ENCODE data around the gene PMM1.
"Not testable (repeated sequence)": the region's sequence is repeated elsewhere in the genome, so short reads cannot be mapped to it uniquely, and the experiment has no call there.

PMM1 gene

DNA sequence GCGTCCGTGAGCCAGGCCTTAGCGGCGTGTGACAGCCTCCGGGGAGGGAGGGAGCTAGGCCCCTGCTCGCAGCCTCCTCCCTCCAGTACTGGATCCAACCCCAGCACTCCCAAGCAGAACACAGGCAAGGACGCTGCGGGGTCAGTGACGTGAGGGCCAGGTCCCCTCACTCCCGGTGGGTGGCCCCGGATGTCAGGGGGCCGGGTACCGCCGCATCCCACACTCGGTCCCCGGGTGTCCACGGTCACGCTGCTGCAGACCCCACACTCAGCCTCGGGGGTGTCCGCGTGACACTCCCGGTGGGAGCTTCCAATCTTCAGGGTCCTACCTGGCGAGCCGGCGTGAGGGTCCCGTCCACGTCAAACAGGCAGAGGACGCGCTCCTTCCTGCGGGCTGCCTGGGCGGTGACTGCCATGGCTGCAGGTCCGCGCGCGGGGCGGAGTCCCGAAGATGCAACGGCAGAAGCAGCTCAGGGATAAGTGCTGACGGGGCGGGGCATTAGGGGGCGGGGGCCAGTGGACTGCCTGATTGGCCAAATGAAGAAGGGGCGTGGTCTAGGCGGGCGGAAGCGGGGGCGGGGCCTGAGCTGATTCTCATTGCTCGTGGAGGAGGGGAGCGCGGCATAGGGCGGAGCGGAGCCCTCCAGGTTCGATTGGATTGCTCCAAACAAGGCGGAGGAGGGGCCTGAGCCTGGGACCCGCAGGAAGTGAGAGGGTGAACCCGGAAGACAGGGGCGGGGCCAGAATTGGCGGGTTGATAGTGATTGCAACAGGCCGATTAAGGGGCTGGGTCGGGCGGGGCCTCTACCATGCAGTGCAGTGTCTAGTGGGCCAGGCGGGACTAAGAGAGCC, at the start of gene PMM1:
Gene PMM1, minus strand, starts transcription at position 450 of the 851 bp plus-strand sequence. Its CDS starts 35 bp downstream, at position 415.
- DNase-seq (ENCODE audit: low read depth in 2 of 2), result peak; percentile 100

DNA sequence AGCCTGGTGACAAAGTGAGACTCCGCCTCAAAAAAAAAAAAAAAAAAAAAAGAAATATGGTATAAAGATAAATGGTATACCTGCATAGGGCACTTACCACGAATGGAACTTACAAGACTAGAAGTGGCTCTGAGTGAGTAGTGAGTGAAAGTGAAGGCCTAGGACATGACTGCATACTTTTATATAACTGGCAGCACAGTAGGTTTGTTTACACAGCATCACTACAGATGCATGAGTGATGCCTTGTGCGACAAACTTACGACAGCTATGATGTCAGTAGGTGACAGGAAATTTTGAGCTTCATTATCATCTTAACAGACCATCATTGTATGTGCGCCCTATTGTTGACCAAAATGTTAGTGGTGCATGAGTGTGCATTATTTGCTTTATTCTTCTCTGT, 49.1 kb upstream of the PMM1 start:
- no peak for DNase-seq (ENCODE audit: low read depth in 2 of 2)

DNA sequence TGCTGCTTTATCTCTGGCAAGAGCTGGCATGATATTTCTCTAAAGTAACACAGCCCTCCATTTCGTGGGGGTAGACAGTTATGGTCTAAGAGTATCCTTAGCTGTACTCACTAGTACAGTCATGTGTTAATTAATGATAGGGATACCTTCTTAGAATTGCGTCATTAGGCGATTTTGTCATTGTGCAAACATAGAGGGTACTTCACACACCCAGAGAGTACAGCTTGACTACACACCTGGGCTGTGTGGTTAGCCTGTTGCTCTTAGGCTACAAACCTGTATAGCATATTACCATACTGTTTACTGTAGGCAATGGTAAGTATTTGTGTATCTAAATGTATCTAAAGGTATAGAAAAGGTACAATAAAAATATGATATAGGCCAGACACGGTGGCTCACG, 48.5 kb upstream of the PMM1 start:
- no peak for DNase-seq (ENCODE audit: low read depth in 2 of 2)

DNA sequence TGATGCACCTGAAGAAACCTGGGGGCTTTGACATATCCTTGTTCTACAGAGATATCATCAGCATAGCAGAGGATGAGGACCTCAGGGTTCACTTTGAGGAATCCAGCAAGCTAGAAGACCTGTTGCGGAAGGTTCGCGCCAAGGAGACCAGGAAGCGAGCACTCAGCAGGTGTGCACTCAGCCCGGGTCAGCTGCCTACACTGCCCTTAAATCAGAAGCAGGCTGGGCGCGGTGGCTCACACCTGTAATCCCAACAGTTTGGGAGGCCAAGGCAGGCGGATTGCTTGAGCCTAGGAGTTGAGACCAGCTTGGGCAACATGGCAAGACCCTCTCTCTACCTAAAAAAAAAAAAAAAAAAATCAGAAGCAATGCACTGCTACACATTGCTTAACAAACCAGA, 48.0 kb upstream of the PMM1 start:
- not testable (repeated sequence) for DNase-seq (ENCODE audit: low read depth in 2 of 2)

- DNase-seq (ENCODE audit: low read depth in 2 of 2), result no peak
Observed at GRCh38 chr22:41636467-41636866, 46.8 kb upstream of the PMM1 start.

DNA sequence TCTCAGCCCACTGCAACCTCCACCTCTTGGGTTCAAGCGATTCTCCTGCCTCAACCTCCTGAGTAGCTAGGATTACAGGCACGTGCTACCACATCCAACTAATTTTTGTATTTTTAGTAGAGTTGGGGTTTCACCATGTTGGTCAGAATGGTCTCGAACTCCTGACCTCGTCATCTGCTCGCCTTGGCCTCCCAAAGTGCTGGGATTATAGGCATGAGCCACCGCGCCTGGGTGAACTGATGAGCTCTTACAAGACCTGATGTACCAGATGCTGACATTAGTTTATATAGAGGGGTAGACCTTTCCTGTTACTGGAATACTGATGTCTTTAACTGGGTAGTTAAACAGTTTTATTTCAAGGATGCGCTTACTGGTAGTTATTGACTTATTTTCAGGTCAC, 45.0 kb upstream of the PMM1 start:
- DNase-seq (ENCODE audit: low read depth in 2 of 2), result not testable (repeated sequence)

- DNase-seq (ENCODE audit: low read depth in 2 of 2), result not testable (repeated sequence)
Observed at GRCh38 chr22:41631615-41632014, 42.0 kb upstream of the PMM1 start.

DNA sequence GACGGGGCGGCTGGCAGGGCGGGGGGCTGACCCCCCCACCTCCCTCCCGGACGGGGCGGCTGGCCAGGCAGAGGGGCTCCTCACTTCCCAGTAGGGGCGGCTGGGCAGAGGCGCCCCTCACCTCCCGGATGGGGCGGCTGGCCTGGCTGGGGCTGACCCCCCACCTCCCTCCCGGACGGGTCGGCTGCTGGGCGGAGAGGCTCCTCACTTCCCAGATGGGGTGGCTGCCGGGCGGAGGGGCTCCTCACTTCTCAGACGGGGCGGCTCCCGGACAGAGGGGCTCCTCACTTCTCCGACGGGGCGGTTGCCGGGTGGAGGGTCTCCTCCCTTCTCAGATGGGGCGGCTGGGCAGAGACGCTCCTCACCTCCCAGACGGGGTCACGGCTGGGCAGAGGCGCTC, 41.5 kb upstream of the PMM1 start:
- not testable (repeated sequence) for DNase-seq (ENCODE audit: low read depth in 2 of 2)

DNA sequence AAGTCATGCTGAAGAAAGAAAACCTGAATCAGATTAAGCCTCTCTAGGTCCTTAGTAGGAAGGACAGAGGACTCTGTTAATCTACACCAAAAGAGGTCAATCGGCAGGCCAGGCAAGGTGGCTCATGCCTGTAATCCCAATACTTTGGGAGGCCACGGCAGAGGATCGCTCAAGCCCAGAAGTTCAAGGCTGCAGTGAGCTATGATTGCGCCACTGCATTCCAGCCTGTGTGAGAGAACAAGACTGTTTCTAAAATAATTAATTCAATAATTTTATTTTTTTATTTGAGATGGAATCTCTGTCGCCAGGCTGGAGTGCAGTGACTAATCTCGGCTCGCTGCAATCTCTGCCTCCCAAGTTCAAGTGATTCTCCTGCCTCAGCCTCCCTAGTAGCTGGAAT, 35.9 kb upstream of the PMM1 start:
- no peak for DNase-seq (ENCODE audit: low read depth in 2 of 2)

DNA sequence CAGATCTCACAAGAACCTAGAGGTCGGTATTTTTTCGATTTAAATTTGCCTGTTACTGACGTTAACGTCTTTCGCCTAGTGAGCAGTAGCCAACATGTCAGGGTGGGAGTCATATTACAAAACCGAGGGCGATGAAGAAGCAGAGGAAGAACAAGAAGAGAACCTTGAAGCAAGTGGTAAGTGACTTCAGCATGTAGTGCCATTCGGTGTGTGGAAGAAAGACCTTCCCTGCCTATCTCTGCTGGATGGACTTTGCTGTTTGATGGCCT, 32.2 kb upstream of the PMM1 start:
- DNase-seq (ENCODE audit: low read depth in 2 of 2), result no peak

- peak; percentile 99 for DNase-seq (ENCODE audit: low read depth in 2 of 2)
Observed at GRCh38 chr22:41621099-41621910, 31.7 kb upstream of the PMM1 start, which contains the start of gene XRCC6. XRCC6 (plus strand) TSS chr22:41621295; CDS start chr22:41622005, 710 bp downstream.

- DNase-seq (ENCODE audit: low read depth in 2 of 2), result no peak
Observed at GRCh38 chr22:41620589-41621098, 31.0 kb upstream of the PMM1 start, which contains the start of gene DESI1. DESI1 (minus strand) TSS chr22:41621043; CDS start chr22:41620839, 204 bp downstream.

DNA sequence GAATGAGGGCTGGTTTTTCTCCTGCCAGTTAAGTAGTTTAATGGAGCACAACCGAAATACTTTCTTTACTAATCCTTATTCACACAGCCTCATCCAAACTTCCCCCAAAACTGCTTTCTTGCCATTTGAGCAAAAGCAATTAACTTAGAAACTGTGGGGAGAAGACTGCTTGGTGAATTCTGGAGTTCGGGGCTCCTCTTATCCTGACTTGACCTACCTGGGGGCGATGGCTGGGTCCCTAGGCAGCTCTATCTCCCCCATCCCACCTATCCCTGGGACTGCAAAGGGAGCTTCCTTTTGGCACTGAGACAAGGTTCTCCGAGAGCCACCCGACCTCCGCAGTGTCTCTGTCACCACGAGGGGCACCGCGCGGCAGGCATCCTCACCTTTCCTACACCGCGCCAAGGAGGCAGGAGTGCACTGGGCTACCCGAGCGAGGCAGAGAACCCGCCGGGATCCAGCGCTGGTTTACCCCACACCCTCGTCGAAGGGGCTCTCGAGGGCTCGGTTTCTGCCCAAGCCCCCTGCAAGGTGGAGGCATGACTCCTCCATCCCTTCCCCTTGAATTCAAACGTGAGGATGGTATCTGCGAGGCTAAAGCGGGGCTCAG, 30.4 kb upstream of the PMM1 start:
- peak; percentile 13 to 36 for DNase-seq (ENCODE audit: low read depth in 2 of 2)

DNA sequence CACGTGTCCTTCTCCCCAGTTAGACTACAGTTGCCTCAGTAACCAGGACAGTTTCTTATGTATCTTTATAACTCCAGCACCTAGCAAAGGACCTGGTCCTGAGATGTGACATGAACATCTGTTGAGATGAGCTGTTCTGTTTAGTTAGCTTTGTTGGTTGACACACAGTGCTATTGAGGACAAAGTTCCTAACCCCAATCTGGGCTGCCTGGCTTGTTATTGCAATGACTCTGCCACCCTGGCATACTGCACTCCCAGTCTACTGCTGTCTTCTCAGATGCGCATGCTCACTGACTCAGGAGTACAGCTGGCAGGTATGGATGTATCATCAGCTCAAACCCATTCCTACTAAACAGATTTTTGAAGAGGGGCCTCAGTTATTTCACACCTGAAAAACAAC, 23.8 kb upstream of the PMM1 start:
- no peak for DNase-seq (ENCODE audit: low read depth in 2 of 2)

DNA sequence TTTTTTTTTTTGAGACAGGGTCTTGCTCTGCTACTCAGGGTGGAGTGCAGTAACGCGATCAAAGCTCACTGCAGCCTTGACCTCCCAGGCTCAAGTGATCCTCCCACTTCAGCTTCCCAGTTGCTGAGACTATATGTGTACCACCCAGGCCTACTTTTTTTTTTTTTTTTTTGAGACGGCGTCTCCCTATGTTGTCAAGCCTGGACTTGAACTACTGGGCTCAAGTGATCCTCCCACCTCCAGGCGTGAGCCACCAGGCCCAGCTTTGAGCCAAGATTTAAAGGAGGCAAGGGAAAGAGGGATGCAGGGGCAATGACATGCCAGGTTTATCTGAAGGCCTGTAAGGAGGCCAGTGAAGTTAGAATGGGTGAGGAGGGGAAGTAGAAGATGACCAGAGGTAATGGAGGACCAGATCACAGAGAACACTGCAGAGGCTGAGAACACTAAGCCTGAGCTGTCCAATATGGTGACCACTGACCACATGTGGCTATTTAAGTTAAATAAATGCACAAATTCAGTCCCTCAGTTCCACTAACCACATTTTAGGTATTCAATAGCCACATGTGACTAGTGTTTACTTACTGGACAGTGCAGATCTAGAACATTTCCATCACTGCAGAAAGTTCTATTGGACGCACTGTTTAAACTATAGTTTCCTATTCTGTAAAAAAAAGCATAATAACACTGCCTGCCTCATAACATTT, 23.1 kb upstream of the PMM1 start:
- no peak for DNase-seq (ENCODE audit: low read depth in 2 of 2)

DNA sequence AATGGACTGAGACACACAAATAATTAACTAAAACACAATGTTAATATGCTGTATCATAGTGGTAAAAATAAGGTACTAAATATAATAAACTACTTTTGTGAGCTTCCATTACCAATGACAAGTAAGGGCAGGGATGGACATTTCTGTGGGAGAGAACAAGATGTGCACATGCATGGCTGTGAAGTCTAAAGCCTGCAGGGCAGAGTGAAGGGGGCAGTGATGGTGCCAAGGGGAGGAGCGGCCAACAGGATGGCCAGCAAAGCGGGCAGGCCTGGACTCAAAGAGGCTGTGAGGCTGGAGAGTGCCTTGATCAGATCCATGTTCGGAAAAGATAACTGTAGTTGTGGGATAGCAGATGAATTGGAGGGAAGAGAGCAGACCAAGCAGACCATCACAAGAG, 18.7 kb upstream of the PMM1 start:
- no peak for DNase-seq (ENCODE audit: low read depth in 2 of 2)

- peak; percentile 69 to 75 for DNase-seq (ENCODE audit: low read depth in 2 of 2)
Observed at GRCh38 chr22:41603873-41604332, 14.3 kb upstream of the PMM1 start.

GRCh38 chr22:41600976-41601375, 11.3 kb upstream of the PMM1 start:
- DNase-seq (ENCODE audit: low read depth in 2 of 2), result no peak

DNA sequence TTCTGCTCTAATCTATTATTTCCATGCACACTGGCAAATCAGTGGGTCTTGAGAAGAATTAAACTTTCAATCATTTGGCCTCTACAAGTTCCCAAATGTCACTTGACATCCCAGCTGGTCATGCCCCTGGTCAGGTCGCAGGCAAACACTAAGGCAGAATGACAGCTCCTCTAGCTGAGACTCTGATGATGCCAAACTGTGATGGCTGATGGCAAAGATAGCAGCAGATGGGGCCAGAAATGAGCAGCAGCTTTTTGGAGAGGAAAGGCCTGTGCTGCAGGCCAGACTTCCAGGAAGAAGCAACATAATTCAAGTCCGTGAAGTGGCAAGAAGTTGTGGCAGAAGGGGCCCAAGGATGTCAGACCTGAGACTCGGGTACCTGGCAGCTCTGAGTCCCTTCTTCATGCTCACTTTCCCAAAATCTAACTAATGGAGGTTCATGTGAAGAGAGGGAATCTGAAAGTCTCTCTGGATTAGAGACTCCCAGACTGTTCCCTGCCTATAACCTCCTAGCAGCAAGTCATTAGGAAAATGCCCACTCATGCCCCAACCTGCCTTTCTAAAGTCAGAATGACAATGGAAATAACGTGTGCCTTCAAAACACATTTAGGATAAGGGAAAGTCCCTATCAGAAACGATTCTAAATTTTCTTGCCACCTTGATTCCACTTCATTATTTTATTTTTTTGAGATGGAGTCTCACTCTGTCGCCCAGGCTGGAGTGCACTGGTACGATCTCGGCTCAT, 9.4 kb upstream of the PMM1 start:
- no peak for DNase-seq (ENCODE audit: low read depth in 2 of 2)

DNA sequence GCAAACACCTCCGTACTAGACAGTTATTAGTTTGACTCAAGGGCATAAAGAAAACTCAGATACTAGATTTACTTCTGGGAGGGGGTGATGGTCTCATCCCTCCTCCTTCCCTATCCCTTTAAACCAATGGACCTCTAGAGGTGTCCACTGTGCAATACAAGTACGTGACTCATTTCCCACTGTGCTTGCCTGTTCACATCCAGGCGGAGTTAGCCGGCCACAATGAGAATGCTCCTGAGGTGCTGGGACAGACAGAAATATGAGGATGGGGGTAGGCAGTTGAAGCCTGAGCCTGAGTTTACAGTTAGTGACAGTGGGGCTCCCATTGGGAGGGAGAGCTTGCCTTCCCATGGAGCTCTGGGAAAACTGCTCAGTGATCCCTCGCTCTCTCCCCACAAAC, 8.4 kb upstream of the PMM1 start:
- DNase-seq (ENCODE audit: low read depth in 2 of 2), result no peak

DNA sequence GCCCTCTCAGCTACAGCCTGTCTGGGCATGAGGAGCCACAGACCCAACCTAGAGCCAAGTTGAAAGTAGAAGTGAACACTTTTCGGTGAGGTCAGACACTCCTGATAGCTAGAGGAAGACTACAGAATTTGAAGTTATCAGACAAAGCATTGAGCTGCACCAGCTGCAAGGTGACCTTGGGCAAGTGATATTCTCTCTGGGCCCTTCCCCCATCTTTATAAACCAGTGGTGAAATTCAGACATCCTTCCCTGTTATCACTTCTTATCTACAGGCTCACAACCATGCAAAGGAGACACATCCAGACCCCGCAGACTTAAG, 8.0 kb upstream of the PMM1 start:
- no peak for DNase-seq (ENCODE audit: low read depth in 2 of 2)

Data from stimulated activated CD8-positive, alpha-beta memory T cell treated with anti-CD3 and anti-CD28 coated beads, Interleukin-15, amount 100 ng/mL, for 48 hours (primary cell).